IPS DF 4.7 (cell line): Measurements from ENCODE around the gene ELF1.
"Not testable (repeated sequence)": the region's sequence is repeated elsewhere in the genome, so short reads cannot be mapped to it uniquely, and the experiment has no call there.

Source experiments
- DNase-seq: peaks from one replicate; pipeline ENCODE4 v3.0.0-alpha.2; 2013; ENCODE audit warnings: low spot score; ENCODE audit errors: extremely low read depth

Gene ELF1

GRCh38 chr13:40941581-40941980, 77.5 kb downstream of the ELF1 start:
- DNase-seq, result no peak

GRCh38 chr13:40940841-40941240, 78.3 kb downstream of the ELF1 start:
- DNase-seq, result no peak

GRCh38 chr13:40933508-40934204, 85.5 kb downstream of the ELF1 start:
- no peak for DNase-seq

GRCh38 chr13:40932252-40932651, 86.9 kb downstream of the ELF1 start:
- no peak for DNase-seq

GRCh38 chr13:40931719-40932118, 87.4 kb downstream of the ELF1 start:
- DNase-seq, result no peak

GRCh38 chr13:40929883-40930282, 89.2 kb downstream of the ELF1 start:
- not testable (repeated sequence) for DNase-seq

- DNase-seq, result no peak
These were observed 90.1 kb downstream of the ELF1 start for GRCh38 chr13:40928980-40929379.

GRCh38 chr13:40927929-40928328, 91.2 kb downstream of the ELF1 start:
- no peak for DNase-seq

GRCh38 chr13:40923867-40924266, 95.2 kb downstream of the ELF1 start:
- no peak for DNase-seq

- DNase-seq, result no peak
These were observed 96.6 kb downstream of the ELF1 start for GRCh38 chr13:40922437-40923040.

- DNase-seq, result no peak
These were observed 98.3 kb downstream of the ELF1 start for GRCh38 chr13:40920826-40921225.

GRCh38 chr13:40919901-40920300, 99.2 kb downstream of the ELF1 start:
- not testable (repeated sequence) for DNase-seq

GRCh38 chr13:40916207-40916998, 102.7 kb downstream of the ELF1 start:
- no peak for DNase-seq

- DNase-seq, result not testable (repeated sequence)
These were observed 104.3 kb downstream of the ELF1 start for GRCh38 chr13:40914863-40915262.

- no peak for DNase-seq
These were observed 107.8 kb downstream of the ELF1 start for GRCh38 chr13:40911341-40911740.

- DNase-seq, result no peak
These were observed 108.6 kb downstream of the ELF1 start for GRCh38 chr13:40910324-40911050.

- not testable (repeated sequence) for DNase-seq
These were observed 109.4 kb downstream of the ELF1 start for GRCh38 chr13:40909541-40910200.

GRCh38 chr13:40908546-40908945, 110.6 kb downstream of the ELF1 start:
- DNase-seq, result no peak

GRCh38 chr13:40901032-40901431, 118.1 kb downstream of the ELF1 start:
- DNase-seq, result not testable (repeated sequence)

- not testable (repeated sequence) for DNase-seq
These were observed 118.5 kb downstream of the ELF1 start for GRCh38 chr13:40900568-40900967.

- no peak for DNase-seq
These were observed 122.1 kb downstream of the ELF1 start for GRCh38 chr13:40897053-40897452.
